GM21825 (cell line): Measurements from ENCODE around the gene PDE1C.
"Not testable (repeated sequence)": the region's sequence is repeated elsewhere in the genome, so short reads cannot be mapped to it uniquely, and the experiment has no call there.

ENCODE experiments used
- ATAC-seq: cut with Tn5 transposase; IDR thresholded peaks from one replicate; pipeline ENCODE4 v1.9.1; 2021; ENCODE audit warnings: mild to moderate bottlenecking, moderate library complexity; ENCODE audit not compliant: unreplicated experiment

The PDE1C gene

DNA sequence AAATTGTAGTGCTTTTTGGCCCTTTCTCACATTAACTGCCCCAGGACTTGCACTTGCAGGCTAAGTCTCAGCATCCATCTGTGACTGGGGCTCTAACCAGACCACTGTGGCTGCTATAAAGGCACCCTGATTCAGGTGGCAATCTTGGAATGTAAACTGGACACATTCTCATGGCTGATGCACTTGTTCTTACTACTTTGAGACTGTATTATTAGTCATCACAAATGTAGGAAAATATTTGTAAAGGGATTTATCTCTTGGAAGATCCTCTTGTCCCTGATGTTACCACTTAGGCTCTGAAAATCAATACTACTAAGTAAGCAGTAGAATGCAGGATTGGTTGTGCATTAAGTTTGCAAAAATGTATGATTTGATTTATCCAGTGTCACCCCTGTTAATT is 25.0 kb downstream of the PDE1C start:
- ATAC-seq, result no peak

DNA sequence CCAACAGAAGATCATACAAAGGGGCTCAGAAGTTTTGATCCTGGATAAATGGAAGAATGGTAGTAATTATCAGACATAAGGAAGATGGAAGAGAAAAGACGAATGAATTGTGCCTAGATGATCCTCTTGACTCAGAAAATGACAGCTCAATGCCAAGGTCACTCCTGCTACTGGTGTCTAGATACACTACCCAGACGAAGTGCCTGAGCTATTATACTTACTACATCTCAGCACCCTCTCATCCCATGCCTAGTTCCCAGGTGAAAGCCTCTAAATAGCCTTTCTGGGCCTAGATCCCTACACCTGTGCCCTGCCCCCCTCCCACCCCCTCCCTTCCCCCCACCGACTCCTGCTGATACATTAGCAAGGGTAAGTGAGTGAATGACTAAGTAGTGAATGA is 25.5 kb downstream of the PDE1C start:
- no peak for ATAC-seq

DNA sequence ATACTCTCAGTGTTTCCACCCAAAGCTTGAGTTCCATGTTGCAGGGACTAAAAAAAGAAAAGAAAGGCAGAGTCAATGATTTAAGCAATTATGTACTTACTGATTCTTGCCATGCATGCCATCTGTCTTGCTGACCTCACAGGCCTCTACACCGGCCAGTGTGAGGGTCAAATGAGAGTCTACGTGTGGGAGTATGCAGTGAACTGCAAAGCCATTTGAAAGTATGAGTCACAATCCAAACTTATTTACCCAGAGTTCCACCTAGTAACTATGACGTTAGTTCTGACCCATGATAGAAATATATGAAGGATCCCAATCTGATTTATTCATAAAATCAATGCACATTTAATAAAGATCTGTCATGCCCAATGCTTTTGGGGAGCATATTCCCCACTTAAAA is 26.5 kb downstream of the PDE1C start:
- ATAC-seq, result no peak

DNA sequence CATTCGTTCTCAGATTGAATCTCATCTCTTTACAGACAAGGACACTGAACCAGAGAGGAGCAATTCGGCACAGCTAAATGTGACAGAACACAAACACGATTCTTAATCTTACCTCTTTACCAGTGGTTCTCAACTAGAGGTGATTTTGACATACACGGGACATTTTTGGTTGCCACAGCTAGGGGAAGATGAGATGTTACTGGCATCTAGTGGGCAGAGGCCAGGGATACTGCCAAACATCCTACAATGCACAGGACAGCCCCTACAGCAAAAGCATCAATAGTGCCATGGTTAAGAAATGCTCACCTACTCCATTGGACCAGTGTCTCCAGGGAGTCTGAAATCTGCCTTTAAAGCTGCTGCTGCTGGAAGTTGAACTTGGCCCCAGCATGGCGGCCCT is 27.3 kb downstream of the PDE1C start:
- ATAC-seq, result no peak

DNA sequence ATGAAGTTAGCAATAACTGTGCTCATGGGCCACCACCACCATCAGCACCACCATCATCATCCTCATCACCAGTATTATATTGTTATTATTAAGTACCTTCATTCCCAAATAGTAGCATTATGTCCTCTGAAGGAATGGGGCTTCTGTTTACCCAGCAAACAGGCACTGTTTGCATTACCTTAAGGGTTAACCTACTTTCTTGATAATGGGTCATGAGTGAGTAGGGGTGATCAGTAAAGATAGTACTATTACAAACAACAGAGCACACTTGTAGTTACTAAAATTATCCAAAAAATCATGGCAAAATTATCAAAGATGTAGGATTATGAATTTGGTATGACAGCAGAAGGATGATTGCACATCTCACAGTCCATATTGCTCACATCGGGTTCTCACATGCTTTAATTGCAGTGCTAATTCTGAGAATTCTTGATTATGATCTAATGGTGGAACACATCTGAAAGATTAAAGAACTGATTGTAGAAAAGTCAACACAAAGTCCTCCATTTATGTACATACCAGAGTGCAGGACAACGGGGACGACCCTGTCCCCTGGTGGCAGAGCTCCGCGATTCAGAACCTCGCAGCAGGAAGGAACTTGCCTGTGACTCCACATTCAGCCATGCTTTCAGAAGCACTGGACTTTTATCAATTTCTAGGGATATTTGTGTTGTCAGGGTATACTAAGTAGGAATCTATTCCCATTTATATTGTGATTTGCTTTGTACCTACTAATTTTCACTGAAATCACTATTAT is 31.0 kb downstream of the PDE1C start:
- no peak for ATAC-seq

DNA sequence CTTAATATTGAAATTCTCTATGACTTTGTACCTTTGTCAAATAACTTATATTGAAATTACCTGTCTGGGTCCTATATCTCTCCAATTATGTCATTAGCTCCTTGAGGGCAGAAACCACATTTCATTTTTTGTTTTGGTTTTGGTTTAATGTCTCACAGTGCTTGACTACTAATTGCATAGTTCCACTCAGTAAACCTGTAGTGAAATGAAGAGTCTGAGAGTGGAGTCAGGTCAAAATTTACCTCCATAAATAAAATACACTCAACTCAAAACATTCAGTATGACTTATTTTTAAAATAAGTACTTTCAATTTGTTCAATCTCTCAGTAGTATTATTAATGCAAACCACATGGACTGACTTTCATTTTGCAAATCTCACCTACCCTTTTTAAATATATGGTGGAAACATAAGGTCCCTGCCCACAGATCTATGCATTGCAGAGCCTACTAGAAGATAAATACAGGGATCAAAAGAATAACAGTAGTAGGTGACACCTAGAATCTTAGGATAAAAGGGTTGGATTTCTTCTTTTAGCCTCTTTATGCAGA is 32.5 kb downstream of the PDE1C start:
- ATAC-seq, result no peak

DNA sequence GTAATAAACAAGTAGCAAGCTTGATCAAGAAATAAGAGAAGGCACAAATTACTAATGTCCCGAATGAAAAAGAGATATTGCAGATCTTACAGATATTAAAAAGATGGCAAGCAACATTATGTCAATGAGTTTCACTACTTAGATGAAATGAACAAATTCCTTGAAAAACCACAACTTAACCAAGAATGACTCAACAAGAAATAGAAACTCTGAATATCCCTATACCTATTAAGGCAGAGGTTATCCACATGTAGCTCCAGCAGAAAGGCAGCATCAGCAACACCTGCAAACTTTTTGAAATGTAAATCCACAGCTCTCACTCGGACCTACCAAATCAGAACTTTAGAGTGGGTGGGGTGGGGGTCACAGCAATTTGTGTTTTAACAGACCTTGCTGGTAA is 33.6 kb downstream of the PDE1C start:
- ATAC-seq, result no peak

DNA sequence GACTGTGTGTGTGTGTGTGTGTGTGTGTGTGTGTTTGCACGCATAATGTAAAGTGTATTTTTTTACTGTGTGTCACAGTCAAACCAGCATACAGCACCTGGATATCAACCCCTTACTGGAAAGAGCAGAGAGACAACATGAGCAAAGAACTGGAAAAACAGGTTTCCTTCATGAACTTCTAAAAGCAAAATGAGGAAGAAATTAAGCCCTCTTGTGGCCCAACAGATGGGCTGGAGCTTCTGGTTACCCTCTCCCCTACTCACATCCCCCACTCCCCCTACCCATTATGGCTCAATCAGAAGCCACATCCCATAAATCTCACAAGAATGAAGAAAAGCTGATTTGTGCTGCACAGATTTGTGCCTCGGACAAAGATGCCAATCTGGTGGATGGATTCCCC is 36.2 kb downstream of the PDE1C start:
- ATAC-seq, result no peak

DNA sequence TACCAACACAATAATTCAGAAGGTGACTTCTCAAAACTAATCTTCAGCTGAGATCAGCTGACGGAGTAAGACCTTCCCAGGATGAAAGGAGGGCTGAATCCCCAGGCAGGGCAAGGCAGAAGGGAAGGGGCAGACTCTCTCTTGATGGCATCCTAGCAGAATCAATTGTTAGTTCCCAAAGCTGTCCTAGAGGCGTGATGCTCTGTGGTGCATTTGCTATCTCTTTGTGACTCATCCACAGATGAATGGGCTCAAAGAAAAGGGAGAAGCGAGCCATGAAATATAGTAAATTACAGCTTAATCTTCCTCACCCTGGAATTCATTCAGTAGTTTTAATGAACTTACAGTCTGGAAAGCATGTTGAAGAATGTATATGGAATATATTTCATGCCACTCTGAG is 37.2 kb downstream of the PDE1C start:
- no peak for ATAC-seq

DNA sequence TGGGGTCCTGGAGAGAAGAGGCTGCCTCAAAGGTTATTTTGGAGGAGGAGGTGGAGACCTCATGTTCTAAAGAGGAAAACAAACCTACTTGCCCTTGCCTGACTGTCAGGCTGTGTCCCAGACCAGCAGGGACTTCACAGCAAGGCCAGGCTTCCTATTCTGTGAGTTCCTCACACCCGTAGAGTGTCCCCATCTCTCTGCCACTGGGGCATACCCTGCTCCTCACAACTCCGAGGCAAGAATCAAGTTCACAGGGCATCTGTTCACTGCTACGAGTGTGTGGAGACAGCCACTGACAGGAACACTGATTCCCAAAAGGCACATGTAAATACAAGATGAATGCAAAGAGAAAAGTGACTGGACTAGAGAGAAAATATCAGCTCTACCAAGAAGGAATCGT is 38.0 kb downstream of the PDE1C start:
- ATAC-seq, result no peak

DNA sequence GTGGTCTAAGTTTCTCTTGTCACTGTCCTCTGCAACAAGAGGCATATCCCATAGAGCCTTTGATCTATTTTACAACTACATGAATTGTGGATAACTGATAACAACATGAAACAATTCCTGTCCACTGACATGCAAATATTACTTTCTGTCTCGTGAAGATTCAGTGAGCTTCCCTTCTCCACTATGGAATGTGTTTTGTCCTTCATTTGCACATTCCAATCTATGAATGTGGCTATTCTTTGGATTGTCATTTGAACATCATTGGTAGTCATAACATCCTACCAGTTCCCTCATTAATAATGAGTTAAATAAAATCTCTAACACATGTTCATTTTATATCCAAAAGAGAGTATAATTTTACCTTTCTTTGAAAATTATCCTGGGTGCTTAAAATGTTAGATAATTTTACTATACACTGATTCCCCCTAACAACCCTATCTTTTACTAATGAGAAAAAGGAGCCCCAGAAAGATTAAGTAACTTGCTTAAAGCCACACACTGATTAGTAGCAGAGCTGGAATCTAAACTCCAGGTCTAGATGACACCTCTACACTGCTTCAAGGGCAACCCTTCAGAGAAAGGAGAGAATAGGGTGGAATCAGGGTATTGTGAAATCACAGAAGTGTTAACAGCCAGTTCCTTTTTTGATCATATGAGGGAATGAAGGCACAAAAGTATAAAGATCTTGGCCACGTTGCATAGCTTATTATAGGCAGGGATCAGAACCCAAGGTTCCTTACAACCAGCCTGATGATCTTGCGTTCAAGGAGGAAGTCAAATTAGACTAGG is 39.1 kb downstream of the PDE1C start:
- ATAC-seq, result no peak

DNA sequence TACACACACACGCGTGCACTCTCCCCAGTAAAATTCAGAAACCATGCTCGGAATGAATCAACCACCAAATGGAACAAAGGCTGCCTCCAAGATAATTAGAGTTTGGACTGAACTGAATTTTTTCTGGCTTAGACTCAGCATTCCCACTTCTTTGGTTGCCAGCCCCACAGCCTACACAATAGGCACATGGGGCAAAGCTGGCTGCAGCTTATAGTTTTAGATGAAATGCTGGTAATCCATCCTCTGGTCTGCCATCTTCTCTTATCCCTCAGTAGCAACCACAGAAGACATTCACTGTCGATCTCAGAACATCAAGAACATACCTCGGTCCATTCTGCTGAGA is 44.2 kb downstream of the PDE1C start:
- no peak for ATAC-seq

DNA sequence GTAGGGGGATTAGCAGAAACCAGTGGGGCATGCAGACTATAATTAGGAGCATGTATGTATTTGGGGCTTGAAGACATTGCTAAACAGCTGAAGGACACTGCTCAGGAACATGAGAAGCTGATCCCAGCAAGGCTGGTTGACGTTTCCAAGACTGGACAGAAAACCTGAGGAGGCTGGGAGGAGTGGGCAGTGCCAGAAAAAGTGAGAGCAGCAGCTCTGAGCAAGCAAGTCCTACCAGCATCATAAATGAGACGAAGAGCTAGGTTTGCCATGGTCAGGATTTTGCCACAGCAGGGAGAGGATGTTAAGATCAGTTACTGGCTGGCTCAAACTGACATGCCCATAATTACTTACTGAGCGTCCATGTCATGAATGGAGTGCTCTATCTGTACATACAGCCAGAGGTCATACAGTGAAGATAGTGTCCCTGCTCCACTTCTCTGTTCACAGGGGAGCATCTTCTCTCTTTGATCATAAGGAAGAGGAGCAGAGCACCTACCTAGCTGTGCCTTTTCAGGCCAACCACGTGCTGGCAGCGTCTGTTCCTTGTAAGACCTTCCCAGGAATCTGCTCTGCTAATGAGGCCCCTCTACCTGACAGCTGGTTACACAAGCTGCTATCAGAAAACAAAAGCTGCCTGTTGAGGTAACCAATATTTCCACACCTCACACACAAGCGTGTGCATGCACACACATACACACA is 44.7 kb downstream of the PDE1C start:
- no peak for ATAC-seq

DNA sequence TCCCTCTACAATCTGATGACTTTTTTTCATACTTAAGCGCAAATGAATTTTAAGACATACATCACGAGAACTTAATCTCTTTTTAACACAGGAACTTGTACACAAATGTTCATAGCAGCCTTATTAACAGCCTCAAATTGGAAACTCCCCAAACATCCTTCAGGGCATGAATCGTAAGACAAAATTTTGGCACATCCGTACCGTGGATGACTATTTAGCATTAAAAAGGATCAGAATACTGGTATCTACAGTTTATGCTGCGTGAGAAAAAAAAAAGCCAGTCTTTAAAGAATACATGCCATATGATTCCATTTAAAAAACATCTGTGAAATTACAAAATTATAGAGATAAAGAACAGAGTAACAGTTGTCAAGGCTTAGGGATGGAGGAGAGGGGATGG is 46.8 kb downstream of the PDE1C start:
- no peak for ATAC-seq

DNA sequence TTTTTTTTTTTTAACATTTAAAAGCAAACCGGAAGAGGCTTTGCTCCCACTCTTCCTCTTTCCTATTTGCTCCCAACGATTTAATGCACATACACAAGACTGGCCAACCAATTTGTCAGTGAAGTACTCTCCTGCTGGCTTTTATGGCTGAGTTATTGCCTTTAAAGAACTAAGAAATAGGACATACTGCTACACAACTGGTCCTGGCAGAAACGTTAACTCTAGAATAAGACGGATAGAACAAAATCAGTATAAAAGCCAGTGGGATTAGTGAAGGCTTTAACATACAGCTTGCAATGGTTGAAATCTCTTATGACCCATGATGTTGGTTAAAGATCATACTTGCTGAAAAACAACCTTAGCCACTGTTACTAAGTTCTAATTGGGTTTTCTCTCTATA is 47.2 kb downstream of the PDE1C start:
- no peak for ATAC-seq

DNA sequence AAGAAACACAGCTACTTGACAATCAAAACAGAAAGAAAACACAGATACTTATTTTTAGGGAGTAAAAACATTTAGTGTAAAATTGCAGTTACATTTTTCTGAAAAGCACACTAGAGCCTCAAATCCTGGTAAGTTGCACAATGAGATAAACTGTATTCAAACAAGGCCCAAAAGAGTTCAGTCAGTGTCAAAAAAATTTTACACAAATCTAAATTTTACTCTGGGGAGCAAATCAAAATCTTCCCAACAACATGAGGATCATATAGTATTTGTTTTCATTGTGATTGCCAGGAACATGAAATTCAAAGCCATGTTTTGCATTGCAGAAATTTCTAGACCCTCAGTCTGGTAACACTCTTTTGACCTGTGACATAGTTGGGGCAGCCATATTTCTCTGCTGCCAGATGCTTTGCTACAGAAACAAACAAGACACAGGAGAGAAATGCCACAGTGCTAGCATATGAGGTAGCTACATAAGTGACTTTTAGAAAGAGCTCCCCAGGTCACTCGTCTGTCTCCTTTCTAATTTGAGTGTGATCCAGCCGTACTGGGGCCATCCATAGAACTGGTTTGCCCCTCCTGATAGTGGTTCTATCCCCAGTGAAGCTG is 49.6 kb downstream of the PDE1C start:
- ATAC-seq, result no peak

DNA sequence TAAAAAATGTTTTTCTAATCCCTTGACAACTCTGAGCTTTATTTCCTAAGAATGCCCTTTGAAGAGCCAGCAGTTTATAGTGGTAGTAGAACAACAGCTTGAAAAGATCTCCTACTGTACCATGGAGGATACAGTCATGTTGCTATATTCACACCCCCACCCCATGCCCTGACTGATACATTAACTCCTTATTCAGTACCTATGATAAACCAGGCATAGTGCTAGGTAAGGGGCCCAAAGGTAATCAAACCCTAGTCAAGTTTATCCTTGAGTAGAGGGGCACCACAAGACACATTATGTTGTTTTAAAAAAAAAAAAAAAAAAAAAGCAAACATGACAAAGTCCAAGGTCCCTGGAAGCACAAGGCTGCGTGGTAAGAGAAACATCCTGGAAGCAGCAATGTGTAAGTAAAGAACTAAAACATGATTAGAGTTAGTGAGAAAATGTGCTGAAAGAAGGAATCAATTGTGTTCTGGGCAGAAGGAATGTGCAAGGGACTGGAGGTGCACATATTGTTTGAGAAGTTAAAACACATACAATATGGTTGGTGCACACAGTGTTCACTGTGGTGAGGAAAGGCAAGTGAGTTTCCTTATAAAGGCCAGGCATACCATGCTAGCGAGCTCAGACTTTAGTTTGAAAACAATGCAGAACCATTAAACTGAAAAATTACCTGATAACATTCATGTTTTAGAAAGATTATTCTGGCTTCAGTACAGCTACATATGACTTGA is 51.2 kb downstream of the PDE1C start:
- ATAC-seq, result no peak

DNA sequence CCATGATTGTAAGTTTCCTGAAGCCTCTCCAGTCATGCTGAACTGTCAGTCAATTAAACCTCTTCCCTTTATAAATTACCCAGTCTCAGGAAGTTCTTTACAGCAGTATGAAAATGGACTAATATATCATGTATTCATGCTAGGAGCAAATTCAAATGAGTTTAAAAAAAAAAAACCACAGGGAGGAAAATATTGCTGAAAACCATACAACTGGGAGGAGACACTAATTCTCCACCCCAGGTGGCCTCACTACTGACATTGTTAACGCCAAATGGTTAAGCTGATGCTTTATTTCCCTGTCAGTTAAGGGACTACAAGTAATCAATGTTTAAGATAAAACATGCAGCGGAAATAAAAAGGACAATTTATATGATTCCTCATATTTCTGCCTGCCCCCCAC is 55.1 kb downstream of the PDE1C start:
- no peak for ATAC-seq

DNA sequence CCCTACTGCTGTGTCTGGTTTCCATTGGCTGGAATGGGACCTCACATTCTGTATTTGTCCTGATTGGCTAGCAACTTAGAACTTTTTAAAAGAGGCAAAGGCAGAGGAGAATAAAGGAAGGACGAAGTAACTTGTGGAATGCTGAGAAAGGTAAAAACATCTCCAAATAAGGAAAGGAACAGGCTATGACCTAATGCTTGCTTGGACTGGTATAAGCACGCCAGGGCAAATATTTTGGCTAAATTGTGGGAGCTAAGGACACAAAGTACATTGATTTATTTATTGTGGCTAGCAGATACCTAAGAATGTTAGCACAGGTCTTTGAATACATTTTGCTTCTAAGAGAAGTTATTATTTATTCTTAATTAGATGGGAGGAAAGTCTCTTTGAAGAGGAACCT is 56.7 kb downstream of the PDE1C start:
- ATAC-seq, result not testable (repeated sequence)

DNA sequence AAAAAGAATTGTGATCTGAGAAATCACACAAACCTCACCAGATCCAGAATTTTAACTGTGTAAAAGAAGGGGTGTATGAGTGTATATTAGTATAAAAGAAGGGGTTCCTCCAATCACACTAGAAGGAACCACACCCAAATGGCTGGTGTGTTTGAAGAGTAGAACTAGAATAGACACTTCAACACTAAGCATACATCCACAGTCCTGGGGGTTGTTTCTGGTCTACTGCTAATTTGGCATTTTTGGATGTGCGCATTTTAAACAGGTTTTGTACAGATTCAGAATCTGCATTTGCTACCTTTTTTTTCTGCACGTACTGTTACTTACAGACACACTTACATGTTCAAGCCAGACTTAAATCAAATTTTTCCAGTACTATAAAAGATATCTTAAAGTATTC is 64.6 kb downstream of the PDE1C start:
- ATAC-seq, result no peak

DNA sequence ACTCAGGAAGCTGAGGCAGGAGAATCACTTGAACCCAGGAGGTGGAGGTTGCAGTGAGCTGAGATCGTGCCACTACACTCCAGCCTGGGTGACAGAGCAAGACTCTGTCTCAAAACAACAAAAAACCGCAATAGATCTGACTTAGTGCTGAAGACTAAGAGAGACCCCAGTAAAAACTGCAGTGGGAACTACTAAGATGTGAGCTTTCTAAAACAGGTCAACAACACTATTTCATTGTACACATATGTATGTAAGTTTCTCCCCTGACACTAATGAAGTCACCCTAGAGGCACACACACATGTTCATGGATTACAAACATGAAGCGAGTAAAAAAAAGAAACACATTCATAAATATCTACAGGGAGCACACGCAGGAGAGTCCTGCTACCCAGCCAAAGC is 68.3 kb downstream of the PDE1C start:
- ATAC-seq, result no peak
